SK-N-SH (cell line): ENCODE measurements around the gene KCNH8. TPM values are rescaled to one million over a fixed set of nuclear protein-coding genes. Genes with fewer than 3 reads are reported as not detected.

Experiments
- CTCF ChIA-PET: fragments of 300-600, 350-600 bp; formaldehyde crosslinking; extraction: SDS; loops from one replicate; lab custom pipeline; 2021; lab: Yijun Ruan, JAX
- POLR2A ChIA-PET: fragments of 350-600 bp; sonication (Branson Sonifier 250); formaldehyde crosslinking; extraction: SDS; loops from one replicate; lab custom pipeline; 2020; ENCODE audit warnings: antibody characterized with exemption, inconsistent platforms; lab: Yijun Ruan, JAX
- DNase-seq: peaks from one replicate; pipeline ENCODE4 v3.0.0; 2012
- H2AFZ ChIP-seq: fragments of 200-600 bp; sonication (generic); 2 replicates; pipeline ENCODE4 v1.8.1; 2016; ENCODE audit warnings: antibody characterized with exemption, mild to moderate bottlenecking, low read depth
- H3F3A ChIP-seq: fragments of 200-600 bp; sonication (generic); replicated peaks from 2 replicates; pipeline ENCODE3; 2016; ENCODE audit warnings: antibody characterized with exemption, mild to moderate bottlenecking; ENCODE audit not compliant: insufficient read depth
- H3K27ac ChIP-seq, 2 experiments: fragments of 200-500 bp in 1 of 2; fragments of 200-600 bp in 1 of 2; sonication (Bioruptor generic) in 1 of 2; sonication (generic), shearing (Covaris generic) in 1 of 2; 2 replicates each; pipeline versions ENCODE4 v1.5.1 to v1.6.1; 2014 to 2016; ENCODE audit warnings: low read depth in 2 of 2, inconsistent platforms in 1 of 2, low read length in 1 of 2, mild to moderate bottlenecking in 1 of 2, mixed read lengths in 1 of 2
- H3K27me3 ChIP-seq: fragments of 200-600 bp; sonication (generic), shearing (Covaris generic); 2 replicates; pipeline ENCODE4 v1.6.1; 2016; ENCODE audit warnings: mixed run types; ENCODE audit not compliant: insufficient read depth
- H3K36me3 ChIP-seq, 2 experiments: fragments of 200-500 bp in 1 of 2; fragments of 200-600 bp in 1 of 2; sonication (Bioruptor generic) in 1 of 2; sonication (generic) in 1 of 2; replicated peaks in 1 of 2; 2 replicates each; pipeline versions ENCODE3 to v1.5.1; 2014 to 2016; ENCODE audit warnings: low read length in 1 of 2, mild to moderate bottlenecking in 1 of 2; ENCODE audit not compliant: insufficient read depth in 2 of 2, control insufficient read depth in 1 of 2
- H3K4me1 ChIP-seq, 2 experiments: fragments of 200-500 bp in 1 of 2; fragments of 200-600 bp in 1 of 2; sonication (Bioruptor generic) in 1 of 2; sonication (generic), shearing (Covaris generic) in 1 of 2; 2 replicates each; pipeline versions ENCODE4 v1.5.1 to v1.6.1; 2014 to 2016; ENCODE audit warnings: low read depth in 1 of 2, low read length in 1 of 2, mixed run types in 1 of 2; ENCODE audit not compliant: insufficient read depth in 2 of 2, control insufficient read depth in 1 of 2
- H3K4me2 ChIP-seq: fragments of 200-600 bp; sonication (generic), shearing (Covaris generic); 2 replicates; pipeline ENCODE4 v1.6.1; 2017; ENCODE audit warnings: mixed run types
- H3K4me3 ChIP-seq, 2 experiments: fragments of 200-500 bp in 1 of 2; fragments of 200-600 bp in 1 of 2; sonication (Bioruptor generic) in 1 of 2; sonication (generic), shearing (Covaris generic) in 1 of 2; 2 replicates each; pipeline versions ENCODE4 v1.5.1 to v1.8.1; 2014 to 2016; ENCODE audit warnings: low read depth in 2 of 2, inconsistent platforms in 1 of 2, low read length in 1 of 2, mild to moderate bottlenecking in 1 of 2, mixed read lengths in 1 of 2, moderate library complexity in 1 of 2
- H3K79me2 ChIP-seq: fragments of 200-600 bp; sonication (generic); 2 replicates; pipeline ENCODE4 v1.8.1; 2017; ENCODE audit warnings: mild to moderate bottlenecking; ENCODE audit not compliant: insufficient read depth
- H3K9ac ChIP-seq: fragments of 200-600 bp; sonication (generic); 2 replicates; pipeline ENCODE4 v1.6.1; 2017; ENCODE audit warnings: mixed run types
- H3K9me2 ChIP-seq: fragments of 200-600 bp; sonication (generic); 2 replicates; pipeline ENCODE4 v1.6.1; 2017; ENCODE audit warnings: mixed run types
- H3K9me3 ChIP-seq: fragments of 200-600 bp; sonication (generic); 2 replicates; pipeline ENCODE4 v1.6.1; 2017; ENCODE audit warnings: mixed run types, mild to moderate bottlenecking, moderate library complexity
- H4K20me1 ChIP-seq: fragments of 200-600 bp; sonication (generic); 2 replicates; pipeline ENCODE4 v1.6.1; 2017; ENCODE audit warnings: mild to moderate bottlenecking, mixed run types; ENCODE audit not compliant: insufficient read depth
- ELF1 ChIP-seq: IDR thresholded peaks from 2 replicates; pipeline ENCODE4 v1.4.0; 2012
- EZH2phosphoT487 ChIP-seq: fragments of 200-600 bp; sonication (generic); IDR thresholded peaks from 2 replicates; pipeline ENCODE4 v1.6.1; 2017; ENCODE audit warnings: low read depth, mixed run types, mild to moderate bottlenecking, antibody characterized with exemption, moderate library complexity, borderline replicate concordance
- FOSL2 ChIP-seq: IDR thresholded peaks from 2 replicates; pipeline ENCODE4 v1.4.0; 2012; ENCODE audit warnings: low read depth, mild to moderate bottlenecking, moderate library complexity, borderline replicate concordance
- GABPA ChIP-seq: IDR thresholded peaks from 2 replicates; pipeline ENCODE4 v1.4.0; 2012; ENCODE audit warnings: low read depth, mild to moderate bottlenecking
- GATA2 ChIP-seq: sonication (generic); formaldehyde crosslinking; IDR thresholded peaks from 2 replicates; pipeline ENCODE4 v1.5.0; 2020; ENCODE audit warnings: mild to moderate bottlenecking, missing genetic modification reagents
- NRF1 ChIP-seq: IDR thresholded peaks from 2 replicates; pipeline ENCODE4 v1.6.1; 2012; ENCODE audit warnings: low read depth, mild to moderate bottlenecking, low read length
- POLR2AphosphoS5 ChIP-seq: IDR thresholded peaks from 2 replicates; pipeline ENCODE4 v1.6.1; 2012; ENCODE audit warnings: low read depth, low read length
- RAD21 ChIP-seq: IDR thresholded peaks from 2 replicates; pipeline ENCODE4 v1.6.1; 2012; ENCODE audit warnings: mild to moderate bottlenecking, low read length
- RCOR1 ChIP-seq: fragments of 150-350 bp; IDR thresholded peaks from 2 replicates; pipeline ENCODE4 v1.6.1; 2017; ENCODE audit warnings: antibody characterized with exemption, low read length
- REST ChIP-seq: IDR thresholded peaks from 2 replicates; pipeline ENCODE4 v1.6.1; 2012; ENCODE audit warnings: mild to moderate bottlenecking, low read depth, low read length, moderate library complexity
- RFX5 ChIP-seq: IDR thresholded peaks from 2 replicates; pipeline ENCODE4 v1.6.1; 2012; ENCODE audit warnings: mild to moderate bottlenecking, improper control_type of control experiment, low read length
- RXRA ChIP-seq: IDR thresholded peaks from 2 replicates; pipeline ENCODE4 v1.4.0; 2012; ENCODE audit warnings: low read depth, mild to moderate bottlenecking, borderline replicate concordance
- TAF1 ChIP-seq: IDR thresholded peaks from 2 replicates; pipeline ENCODE4 v1.6.1; 2012; ENCODE audit warnings: low read depth, mild to moderate bottlenecking, low read length, moderate library complexity, borderline replicate concordance
- YY1 ChIP-seq: IDR thresholded peaks from 2 replicates; pipeline ENCODE4 v1.4.0; 2012; ENCODE audit warnings: low read depth, mild to moderate bottlenecking
- WGBS: methylation state at CpG from one replicate; pipeline ENCODE4 v1.1.6; 2017; ENCODE audit warnings: low lambda C conversion rate; 5-methylcytosine and 5-hydroxymethylcytosine counted together
- polyA plus RNA-seq, 3 experiments: library from polyadenylated mRNA; depleted of rRNA; stranded (reverse); fragments of >200 nt; gene quantifications; 2 replicates each; pipeline ENCODE4 v1.2.3, GENCODE V29; 2012
- TF ChIP-seq, protein P1 (sequence below): IDR thresholded peaks from 2 replicates; pipeline ENCODE4; 2012
- TF ChIP-seq, protein P2 (sequence below): IDR thresholded peaks from 2 replicates; pipeline ENCODE4 v1.4.0; 2012; ENCODE audit warnings: low read depth
- TF ChIP-seq, protein P3 (sequence below): IDR thresholded peaks from 2 replicates; pipeline ENCODE4 v1.4.0; 2012; ENCODE audit warnings: low read depth, borderline replicate concordance
- TF ChIP-seq, protein P4 (sequence below): IDR thresholded peaks from 2 replicates; pipeline ENCODE4 v1.4.0; 2012; ENCODE audit warnings: low read depth, borderline replicate concordance

KCNH8 gene
- polyA plus RNA-seq, 1 of the 3 experiments (the other 2 are of a cell fraction) = 0.05 TPM

GRCh38 chr3:19357947-19358346 is 209.6 kb downstream of the KCNH8 start (continued):
- TF ChIP-seq, protein P1, sequence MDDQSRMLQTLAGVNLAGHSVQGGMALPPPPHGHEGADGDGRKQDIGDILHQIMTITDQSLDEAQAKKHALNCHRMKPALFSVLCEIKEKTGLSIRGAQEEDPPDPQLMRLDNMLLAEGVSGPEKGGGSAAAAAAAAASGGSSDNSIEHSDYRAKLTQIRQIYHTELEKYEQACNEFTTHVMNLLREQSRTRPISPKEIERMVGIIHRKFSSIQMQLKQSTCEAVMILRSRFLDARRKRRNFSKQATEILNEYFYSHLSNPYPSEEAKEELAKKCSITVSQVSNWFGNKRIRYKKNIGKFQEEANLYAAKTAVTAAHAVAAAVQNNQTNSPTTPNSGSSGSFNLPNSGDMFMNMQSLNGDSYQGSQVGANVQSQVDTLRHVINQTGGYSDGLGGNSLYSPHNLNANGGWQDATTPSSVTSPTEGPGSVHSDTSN = no peak
- TF ChIP-seq, protein P2, sequence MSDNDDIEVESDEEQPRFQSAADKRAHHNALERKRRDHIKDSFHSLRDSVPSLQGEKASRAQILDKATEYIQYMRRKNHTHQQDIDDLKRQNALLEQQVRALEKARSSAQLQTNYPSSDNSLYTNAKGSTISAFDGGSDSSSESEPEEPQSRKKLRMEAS = no peak
- TF ChIP-seq REST (no peak), EZH2phosphoT487 (no peak), RCOR1 (no peak), GABPA (no peak)
- TF ChIP-seq, all 33 proteins: peak for 0

DNA sequence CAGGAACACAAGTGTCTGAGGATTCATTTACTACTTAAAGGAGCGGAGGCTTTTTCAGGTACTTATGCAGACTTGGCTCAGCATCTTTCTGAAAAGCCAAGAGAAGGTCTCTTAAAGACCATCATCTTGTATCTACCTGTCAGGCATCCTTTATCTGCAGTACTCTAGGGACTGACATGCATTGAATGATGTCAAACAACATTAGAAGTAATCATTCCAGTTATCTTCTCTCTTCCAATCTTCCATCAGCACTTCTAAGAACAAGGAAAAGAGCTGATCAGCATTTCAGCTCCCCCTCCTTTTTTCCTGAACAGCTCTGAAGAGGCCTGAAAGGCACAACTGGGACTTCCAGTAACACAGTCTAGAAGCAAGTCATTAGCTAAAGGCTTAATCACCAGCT is 214.8 kb downstream of the KCNH8 start:
- Histone ChIP-seq H3K9ac (no peak overlapping the region), H3K4me1 (no peaks in the 10 kb centered on the region), H3K79me2 (no peaks in the 10 kb centered on the region), H3K36me3 (no peaks in the 10 kb centered on the region), H3K9me2 (no peaks in the 10 kb centered on the region), H3K4me2 (no peak overlapping the region), H2AFZ (no peak overlapping the region), H3K27me3 (no peaks in the 10 kb centered on the region), H3K9me3 (no peaks in the 10 kb centered on the region), H3K4me3 (no peak overlapping the region), H4K20me1 (no peaks in the 10 kb centered on the region), H3K27ac (no peak overlapping the region), H3F3A (no peaks in the 10 kb centered on the region)
- TF ChIP-seq ELF1 = no peak
- TF ChIP-seq, protein P3, sequence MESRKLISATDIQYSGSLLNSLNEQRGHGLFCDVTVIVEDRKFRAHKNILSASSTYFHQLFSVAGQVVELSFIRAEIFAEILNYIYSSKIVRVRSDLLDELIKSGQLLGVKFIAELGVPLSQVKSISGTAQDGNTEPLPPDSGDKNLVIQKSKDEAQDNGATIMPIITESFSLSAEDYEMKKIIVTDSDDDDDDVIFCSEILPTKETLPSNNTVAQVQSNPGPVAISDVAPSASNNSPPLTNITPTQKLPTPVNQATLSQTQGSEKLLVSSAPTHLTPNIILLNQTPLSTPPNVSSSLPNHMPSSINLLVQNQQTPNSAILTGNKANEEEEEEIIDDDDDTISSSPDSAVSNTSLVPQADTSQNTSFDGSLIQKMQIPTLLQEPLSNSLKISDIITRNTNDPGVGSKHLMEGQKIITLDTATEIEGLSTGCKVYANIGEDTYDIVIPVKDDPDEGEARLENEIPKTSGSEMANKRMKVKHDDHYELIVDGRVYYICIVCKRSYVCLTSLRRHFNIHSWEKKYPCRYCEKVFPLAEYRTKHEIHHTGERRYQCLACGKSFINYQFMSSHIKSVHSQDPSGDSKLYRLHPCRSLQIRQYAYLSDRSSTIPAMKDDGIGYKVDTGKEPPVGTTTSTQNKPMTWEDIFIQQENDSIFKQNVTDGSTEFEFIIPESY = no peak
- no peak for TF ChIP-seq POLR2AphosphoS5
- TF ChIP-seq GATA2 = no peak
- no peak for TF ChIP-seq YY1
- no peak for TF ChIP-seq RAD21
- TF ChIP-seq, protein P4, sequence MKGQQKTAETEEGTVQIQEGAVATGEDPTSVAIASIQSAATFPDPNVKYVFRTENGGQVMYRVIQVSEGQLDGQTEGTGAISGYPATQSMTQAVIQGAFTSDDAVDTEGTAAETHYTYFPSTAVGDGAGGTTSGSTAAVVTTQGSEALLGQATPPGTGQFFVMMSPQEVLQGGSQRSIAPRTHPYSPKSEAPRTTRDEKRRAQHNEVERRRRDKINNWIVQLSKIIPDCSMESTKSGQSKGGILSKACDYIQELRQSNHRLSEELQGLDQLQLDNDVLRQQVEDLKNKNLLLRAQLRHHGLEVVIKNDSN = no peak
- no peak for TF ChIP-seq RFX5
- no peak for TF ChIP-seq RXRA
- no peak for TF ChIP-seq TAF1
- TF ChIP-seq FOSL2 = no peak
- TF ChIP-seq RCOR1 = no peak
- TF ChIP-seq NRF1 = no peak
- CTCF ChIA-PET = interaction anchor here (3.7 kb wide), 1 partner anchor 14 kb away, joined by 14 read pairs; no protein-coding TSS in a partner anchor
- WGBS = 37% methylated on average over 1 of the region's 1 CpG
- POLR2A ChIA-PET = no interaction called here
- DNase-seq = no peak
